HUES64 (cell line): ENCODE measurements around the gene EBF3.

Experiments
- H3K27ac ChIP-seq: 2 replicates; pipeline ENCODE4 v1.7.0; 2013; ENCODE audit warnings: low read depth, low read length, inconsistent platforms
- H3K27me3 ChIP-seq: 2 replicates; pipeline ENCODE4 v1.6.1; 2013; ENCODE audit warnings: mild to moderate bottlenecking, low read length; ENCODE audit not compliant: insufficient read depth
- H3K36me3 ChIP-seq: 2 replicates; pipeline ENCODE4 v1.6.1; 2013; ENCODE audit warnings: mild to moderate bottlenecking, low read length; ENCODE audit not compliant: insufficient read depth
- H3K4me1 ChIP-seq: 2 replicates; pipeline ENCODE4 v1.6.1; 2013; ENCODE audit warnings: mild to moderate bottlenecking, low read length, moderate library complexity; ENCODE audit not compliant: insufficient read depth
- H3K4me3 ChIP-seq: 2 replicates; pipeline ENCODE4 v1.5.1; 2013; ENCODE audit warnings: mild to moderate bottlenecking, low read length, moderate library complexity
- H3K9ac ChIP-seq: 2 replicates; pipeline ENCODE4 v1.6.1; 2013; ENCODE audit warnings: mild to moderate bottlenecking, low read depth, low read length
- H3K9me3 ChIP-seq: 2 replicates; pipeline ENCODE4 v1.6.1; 2013; ENCODE audit warnings: low read depth, low read length; ENCODE audit not compliant: insufficient read depth
- WGBS: fragments of 150-250, 120-280 bp; methylation state at CpG from one replicate; pipeline ENCODE4 v1.1.7; 2013; ENCODE audit warnings: missing lambda C conversion rate; 5-methylcytosine and 5-hydroxymethylcytosine counted together

Gene EBF3

DNA sequence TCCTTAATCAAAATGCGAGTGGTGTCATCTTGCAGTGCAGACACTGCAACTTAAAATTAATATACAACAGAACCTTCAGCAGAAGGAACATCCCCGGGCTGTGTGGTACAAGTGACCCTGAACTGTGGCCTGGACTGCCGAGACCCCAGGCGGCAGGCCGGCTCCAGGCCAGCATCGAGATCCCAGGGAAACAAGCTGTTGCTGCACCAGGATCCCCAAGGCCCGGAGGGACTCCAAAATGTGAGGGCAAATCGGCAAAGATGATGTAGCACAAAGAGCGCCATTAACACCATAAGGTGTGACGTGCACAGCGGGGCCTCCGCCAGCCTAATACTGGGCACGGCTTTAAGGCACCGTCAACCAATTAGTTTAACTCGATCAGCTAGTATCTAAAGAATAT, 73.9 kb downstream of the EBF3 start:
- no peak overlapping the region for H3K4me3 ChIP-seq
- H3K27me3 ChIP-seq, result no peaks in the 10 kb centered on the region

DNA sequence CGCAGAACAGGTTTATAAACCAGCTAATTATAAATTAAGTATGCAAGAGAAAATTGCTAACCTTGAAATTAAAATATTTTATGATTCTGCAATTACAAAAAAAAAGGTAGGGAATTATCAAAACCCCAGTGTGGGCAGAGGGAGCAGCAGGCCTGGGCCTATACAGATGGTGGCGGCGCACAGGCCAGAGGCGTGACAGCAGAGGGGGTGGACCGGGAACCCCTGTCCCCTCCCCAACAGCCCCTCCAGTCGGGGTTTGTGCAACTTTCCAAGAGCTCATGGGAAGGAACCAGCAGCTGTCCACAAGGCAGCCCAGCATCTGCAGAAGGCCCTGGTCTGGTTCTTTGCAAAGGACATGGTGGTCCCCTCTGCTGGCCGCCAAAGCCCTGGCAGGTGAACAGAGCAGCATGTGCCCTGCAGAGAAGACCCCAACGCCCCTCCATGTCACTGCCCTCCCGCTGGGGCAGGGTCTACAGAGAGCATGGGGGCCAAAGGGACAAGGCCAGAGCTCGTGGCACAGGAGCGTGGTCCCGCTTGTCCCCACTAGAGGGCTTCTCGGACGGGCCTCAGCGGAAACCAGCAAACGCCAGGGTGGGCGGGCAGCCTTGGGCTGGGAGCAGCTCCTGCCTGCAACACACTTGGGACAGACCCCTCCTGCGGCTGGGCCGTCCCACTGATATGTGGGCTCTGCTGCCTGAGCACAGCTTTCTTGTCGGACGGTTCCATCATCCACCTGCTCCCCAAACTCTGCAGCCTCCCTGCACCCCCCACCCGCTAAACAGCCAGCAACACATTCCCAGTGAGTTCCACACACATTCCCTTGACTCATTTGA, 75.1 kb downstream of the EBF3 start:
- H3K9ac ChIP-seq, result no peak overlapping the region
- H3K36me3 ChIP-seq, result no peaks in the 10 kb centered on the region
- WGBS, result 28% methylated on average over 21 of the region's 22 CpGs
- no peak overlapping the region for H3K4me3 ChIP-seq
- no peaks in the 10 kb centered on the region for H3K27me3 ChIP-seq
- no peaks in the 10 kb centered on the region for H3K9me3 ChIP-seq
- peaks cover 13% of the 10 kb centered on the region for H3K4me1 ChIP-seq
- H3K27ac ChIP-seq, result no peak overlapping the region

More for the DNA sequence above, 73.9 kb downstream of the EBF3 start:
- no peaks in the 10 kb centered on the region for H3K36me3 ChIP-seq
- H3K9ac ChIP-seq, result no peak overlapping the region
- H3K4me1 ChIP-seq, result peaks cover 13% of the 10 kb centered on the region
- 88% methylated on average over 15 of the region's 15 CpGs for WGBS
- H3K27ac ChIP-seq, result no peak overlapping the region
- H3K9me3 ChIP-seq, result no peaks in the 10 kb centered on the region

DNA sequence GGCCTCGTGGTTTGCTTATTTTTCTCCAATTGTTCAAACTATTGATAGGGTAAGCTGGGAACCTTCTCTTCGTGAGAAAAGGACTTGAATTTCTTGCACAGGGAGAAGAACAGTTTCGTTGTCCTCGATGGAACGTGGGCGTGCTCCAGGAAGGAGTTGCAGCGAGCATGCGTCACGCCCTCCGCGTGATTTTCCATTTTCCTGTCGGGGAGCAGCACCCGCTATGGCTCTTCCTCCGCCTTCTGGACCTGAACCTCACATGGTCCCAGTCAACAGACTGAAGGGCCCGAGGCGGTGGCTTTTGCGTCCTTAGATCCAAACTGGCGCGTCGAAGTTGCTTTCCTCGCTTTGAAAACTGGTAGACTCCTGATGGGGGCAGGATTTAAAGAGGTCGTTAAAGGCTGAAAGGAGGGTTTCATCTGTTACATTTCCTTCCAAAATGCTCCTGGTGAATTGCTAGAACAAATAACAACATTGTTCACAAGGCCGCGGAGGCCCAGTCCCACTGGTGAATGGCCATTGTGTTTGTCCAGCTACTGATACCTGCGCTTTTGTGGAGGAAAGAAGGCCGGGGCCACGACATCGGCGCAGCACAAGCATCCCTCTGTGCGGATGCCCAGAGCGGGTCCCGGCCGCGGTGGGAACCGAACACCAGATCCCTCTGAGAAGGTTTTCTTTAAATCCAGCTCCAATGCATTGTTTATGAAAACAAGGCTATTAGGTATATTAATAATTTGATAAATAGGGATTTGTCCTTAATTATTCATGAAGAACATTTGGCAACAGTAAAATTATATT, 75.9 kb downstream of the EBF3 start:
- Histone ChIP-seq H3K9ac (no peak overlapping the region), H3K4me1 (peaks cover 10% of the 10 kb centered on the region), H3K27me3 (no peaks in the 10 kb centered on the region), H3K36me3 (no peaks in the 10 kb centered on the region), H3K9me3 (no peaks in the 10 kb centered on the region), H3K4me3 (no peak overlapping the region), H3K27ac (no peak overlapping the region)
- WGBS, result 96% methylated on average over 35 of the region's 35 CpGs

DNA sequence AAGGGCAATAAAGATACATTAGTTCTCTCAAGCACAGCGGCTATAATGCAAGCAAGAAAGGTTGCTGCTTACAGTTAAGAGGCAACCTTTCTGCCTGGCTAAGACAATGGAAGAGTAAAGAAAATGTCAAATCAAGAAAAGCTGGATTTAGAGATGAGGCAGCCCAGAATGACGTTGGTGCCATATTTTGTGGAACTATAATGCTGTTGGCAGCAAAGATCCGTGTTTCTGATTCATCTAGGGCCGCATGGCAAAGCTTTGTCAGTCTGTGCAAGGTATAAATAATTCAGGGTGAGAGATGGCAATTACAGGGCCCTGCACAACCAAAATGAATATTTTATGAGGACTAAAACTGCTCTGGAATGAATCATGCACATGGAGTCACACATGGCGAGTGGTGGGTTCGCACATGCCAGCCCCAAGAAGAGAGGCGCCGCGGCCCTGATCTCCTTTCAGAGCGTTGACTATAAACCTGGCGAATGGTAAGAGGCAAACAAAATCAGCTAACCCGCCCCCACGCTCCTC, 76.6 kb downstream of the EBF3 start:
- Histone ChIP-seq H3K9ac (no peak overlapping the region), H3K9me3 (no peaks in the 10 kb centered on the region), H3K4me1 (peaks cover 10% of the 10 kb centered on the region), H3K4me3 (no peak overlapping the region), H3K27ac (no peak overlapping the region), H3K36me3 (no peaks in the 10 kb centered on the region), H3K27me3 (no peaks in the 10 kb centered on the region)
- 93% methylated on average over 13 of the region's 13 CpGs for WGBS

DNA sequence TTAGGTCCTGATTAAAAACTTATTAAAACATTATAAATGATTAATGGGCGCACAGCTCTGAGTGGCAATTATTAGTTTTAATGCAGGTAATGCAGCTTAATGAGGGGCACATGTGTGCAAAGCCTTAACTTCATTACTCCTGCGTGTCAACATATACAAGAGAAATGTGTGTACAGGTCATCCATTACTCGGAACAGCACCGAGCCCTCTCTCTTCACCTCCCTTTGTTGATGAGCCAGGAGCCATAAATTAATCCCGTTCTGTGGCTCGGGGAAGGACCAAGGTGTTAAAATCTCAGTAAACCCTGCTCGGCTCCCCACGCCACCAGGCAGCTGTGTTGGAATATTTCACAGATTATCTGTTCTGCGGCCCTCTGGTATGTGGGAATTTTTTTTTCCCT, 77.8 kb downstream of the EBF3 start:
- Histone ChIP-seq H3K27ac (no peak overlapping the region), H3K9me3 (no peaks in the 10 kb centered on the region), H3K36me3 (no peaks in the 10 kb centered on the region), H3K4me1 (peaks cover 7% of the 10 kb centered on the region), H3K9ac (no peak overlapping the region), H3K4me3 (no peak overlapping the region), H3K27me3 (no peaks in the 10 kb centered on the region)
- 89% methylated on average over 9 of the region's 9 CpGs for WGBS

DNA sequence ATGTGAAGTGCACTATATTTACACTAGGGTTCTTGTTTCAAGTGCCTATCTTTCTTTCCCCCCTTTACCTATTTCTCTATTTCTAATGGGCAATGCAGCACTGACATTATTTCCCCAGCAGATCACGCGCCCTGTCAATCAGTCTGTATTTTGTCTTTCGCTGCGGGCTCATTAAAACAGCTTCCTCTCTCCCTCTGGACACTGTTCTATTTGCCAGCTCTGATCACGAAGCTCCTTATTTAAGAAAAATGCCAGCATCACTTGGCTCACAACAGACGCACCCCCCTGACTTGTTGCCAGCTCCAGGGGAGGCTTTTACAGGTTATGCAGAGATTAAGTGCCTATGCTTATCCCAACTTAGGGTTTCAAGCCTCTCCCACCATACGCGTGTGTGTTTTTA, 78.5 kb downstream of the EBF3 start:
- H3K27ac ChIP-seq, result no peak overlapping the region
- 92% methylated on average over 8 of the region's 8 CpGs for WGBS

DNA sequence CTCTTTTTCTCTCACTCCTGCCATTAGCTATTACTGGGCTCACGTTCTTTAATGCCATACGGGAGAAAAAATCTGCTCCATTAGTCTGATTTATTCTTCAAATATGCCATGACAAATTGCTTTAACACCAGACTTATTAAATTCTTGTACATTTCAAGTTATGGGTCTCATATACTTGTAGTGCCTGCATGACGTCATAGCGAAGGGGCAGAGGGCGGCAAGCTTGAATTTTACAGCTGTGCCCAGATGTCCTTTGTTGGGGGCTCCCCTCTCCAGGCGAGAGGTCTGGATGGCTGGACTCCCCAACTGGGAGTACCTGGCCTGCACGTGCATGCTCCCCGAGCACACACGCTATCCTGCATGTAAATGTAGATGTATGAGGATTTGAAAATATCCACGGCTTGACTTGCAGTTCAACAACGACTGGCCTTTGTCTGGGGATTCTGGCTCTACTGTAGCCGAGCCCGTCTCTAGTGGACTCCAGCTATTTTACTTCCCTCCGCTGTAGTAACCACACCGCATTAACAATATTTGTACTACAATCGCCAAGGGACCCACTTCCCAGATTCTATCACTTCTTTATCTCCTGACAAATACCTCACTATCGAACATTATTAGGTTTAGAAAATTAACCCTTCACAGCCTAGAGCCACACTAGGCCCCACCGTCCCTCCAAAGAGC, 79.5 kb downstream of the EBF3 start:
- 92% methylated on average over 18 of the region's 18 CpGs for WGBS
- H3K27ac ChIP-seq, result no peak overlapping the region

More for the DNA sequence above, 78.5 kb downstream of the EBF3 start:
- Histone ChIP-seq H3K4me3 (no peak overlapping the region), H3K4me1 (no peaks in the 10 kb centered on the region), H3K36me3 (no peaks in the 10 kb centered on the region), H3K9ac (no peak overlapping the region), H3K9me3 (no peaks in the 10 kb centered on the region), H3K27me3 (no peaks in the 10 kb centered on the region)

DNA sequence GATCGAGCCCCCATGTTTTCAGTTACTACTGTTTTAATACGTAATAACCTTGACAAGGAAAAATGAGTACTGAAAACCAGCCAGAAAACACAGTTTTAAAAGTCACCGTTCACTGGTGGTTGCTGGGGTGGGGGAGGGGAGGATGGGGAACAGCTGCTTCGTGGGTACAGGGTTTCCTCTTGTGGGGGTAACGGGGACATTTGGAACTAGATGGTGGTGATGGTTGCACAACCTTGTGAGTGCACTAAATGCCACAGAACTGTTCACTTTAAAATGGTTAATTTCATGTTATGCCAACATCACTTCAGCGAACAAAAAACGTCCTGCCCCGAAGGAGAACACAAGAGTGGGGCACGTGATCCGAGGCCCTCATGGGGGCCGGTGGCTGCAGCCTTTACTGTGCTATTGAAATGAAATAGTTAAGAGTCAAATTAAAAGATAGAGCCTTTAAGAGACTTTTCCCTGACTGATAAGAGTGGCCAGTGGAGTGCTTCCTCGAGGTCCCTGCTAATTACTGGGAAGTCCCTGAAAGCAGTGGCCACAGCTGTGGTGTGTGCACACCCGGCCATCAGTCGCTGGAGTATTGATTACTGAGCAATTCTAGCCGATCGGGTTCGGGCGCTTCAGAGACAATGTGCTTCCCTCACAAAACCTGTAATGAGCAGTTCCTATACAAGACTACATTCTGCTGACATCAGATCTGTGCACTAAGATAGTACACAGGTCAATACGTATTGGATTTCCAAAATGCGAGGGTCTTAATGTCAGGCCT, 80.3 kb downstream of the EBF3 start:
- no peak overlapping the region for H3K9ac ChIP-seq
- no peak overlapping the region for H3K27ac ChIP-seq
- no peaks in the 10 kb centered on the region for H3K36me3 ChIP-seq
- H3K27me3 ChIP-seq, result no peaks in the 10 kb centered on the region
- WGBS, result 92% methylated on average over 20 of the region's 20 CpGs
- H3K9me3 ChIP-seq, result no peaks in the 10 kb centered on the region
- H3K4me1 ChIP-seq, result no peaks in the 10 kb centered on the region
- no peak overlapping the region for H3K4me3 ChIP-seq

More for the DNA sequence above, 79.5 kb downstream of the EBF3 start:
- H3K9ac ChIP-seq, result no peak overlapping the region
- no peak overlapping the region for H3K4me3 ChIP-seq
- no peaks in the 10 kb centered on the region for H3K27me3 ChIP-seq
- H3K9me3 ChIP-seq, result no peaks in the 10 kb centered on the region
- H3K4me1 ChIP-seq, result no peaks in the 10 kb centered on the region
- H3K36me3 ChIP-seq, result no peaks in the 10 kb centered on the region

DNA sequence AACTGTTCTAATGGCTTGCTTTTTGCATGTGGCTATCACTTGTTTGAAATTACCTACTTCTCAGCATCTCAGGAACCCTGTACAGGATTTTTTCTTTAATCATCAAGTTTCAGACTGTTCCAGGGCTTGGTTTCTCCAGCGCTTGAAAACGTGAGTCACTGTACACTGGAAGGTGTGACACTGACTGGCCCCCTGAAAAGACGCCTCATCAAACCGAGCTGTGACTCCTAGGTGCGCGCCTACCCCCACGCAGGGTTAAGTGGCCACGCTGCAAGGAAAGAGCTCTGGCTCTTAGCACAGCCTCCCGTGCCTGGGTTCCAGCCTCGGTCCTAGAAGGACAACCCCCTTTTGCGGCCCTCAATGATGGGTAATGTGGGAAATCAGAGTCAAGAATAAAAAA, 81.0 kb downstream of the EBF3 start:
- Histone ChIP-seq H3K36me3 (no peaks in the 10 kb centered on the region), H3K27me3 (no peaks in the 10 kb centered on the region), H3K27ac (no peak overlapping the region), H3K9me3 (no peaks in the 10 kb centered on the region), H3K4me1 (no peaks in the 10 kb centered on the region), H3K9ac (no peak overlapping the region), H3K4me3 (no peak overlapping the region)
- 89% methylated on average over 11 of the region's 11 CpGs for WGBS

DNA sequence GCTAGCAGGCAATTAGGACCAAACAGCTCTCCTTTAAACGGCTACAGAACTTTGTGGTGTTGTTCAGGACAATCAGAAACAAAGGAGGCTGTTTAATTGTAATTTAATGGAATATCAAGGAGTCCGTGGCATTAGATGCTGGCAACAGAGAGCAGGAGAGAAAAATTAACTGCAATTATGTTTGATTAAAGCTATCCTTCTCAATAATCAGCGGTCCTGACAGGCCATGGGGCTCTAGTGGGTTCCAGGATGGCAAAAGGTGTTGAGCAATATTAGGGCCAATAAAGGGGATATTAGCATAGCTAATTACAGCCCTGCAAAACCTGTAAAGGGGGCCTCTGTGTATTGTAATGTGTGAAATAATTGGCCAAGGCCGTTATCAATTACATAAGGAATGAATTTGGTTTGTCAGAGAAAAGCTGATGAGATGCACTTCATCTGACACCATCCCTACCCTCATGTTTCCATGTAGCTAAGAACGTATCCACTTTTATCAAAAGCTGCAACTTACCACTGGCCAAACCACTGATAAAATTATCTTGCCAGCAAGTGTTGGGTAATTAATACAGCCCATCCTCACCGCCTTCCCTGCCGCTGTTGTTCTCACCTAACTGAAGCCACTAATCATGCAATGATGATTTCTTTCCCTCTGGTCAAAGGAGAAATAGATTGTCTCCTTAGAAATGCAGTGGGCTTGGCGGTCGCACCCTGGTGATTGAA, 81.6 kb downstream of the EBF3 start:
- Histone ChIP-seq H3K9me3 (no peaks in the 10 kb centered on the region), H3K27ac (no peak overlapping the region), H3K9ac (no peak overlapping the region), H3K4me1 (no peaks in the 10 kb centered on the region), H3K36me3 (no peaks in the 10 kb centered on the region), H3K4me3 (no peak overlapping the region), H3K27me3 (no peaks in the 10 kb centered on the region)
- 77% methylated on average over 9 of the region's 9 CpGs for WGBS
